Measurements from ENCODE around the gene ARHGEF16.

The ARHGEF16 gene

DNA sequence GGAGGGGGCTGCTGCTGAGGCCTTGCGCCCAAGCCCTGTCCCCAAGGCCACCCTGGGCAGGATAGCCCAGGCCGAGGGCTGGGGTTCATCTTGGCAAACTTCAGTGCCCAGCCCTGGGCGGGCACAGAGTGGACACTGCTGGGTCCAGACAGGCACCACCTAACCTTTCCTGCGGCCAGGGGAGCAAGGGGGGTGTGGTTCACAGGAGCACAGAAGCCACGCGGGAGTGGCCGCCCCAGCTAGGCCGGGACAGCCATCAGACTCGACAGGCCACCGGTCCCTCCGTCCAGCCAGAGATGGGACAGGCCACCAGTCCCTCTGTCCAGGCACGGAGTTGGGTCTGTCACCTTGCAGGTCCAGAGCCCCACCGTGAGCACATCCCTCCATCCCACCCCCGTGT, 28.9 kb downstream of the ARHGEF16 start:
- no peak overlapping the region for H3K4me3 ChIP-seq (replicated peaks; ENCODE audit: low read depth, low read length)

DNA sequence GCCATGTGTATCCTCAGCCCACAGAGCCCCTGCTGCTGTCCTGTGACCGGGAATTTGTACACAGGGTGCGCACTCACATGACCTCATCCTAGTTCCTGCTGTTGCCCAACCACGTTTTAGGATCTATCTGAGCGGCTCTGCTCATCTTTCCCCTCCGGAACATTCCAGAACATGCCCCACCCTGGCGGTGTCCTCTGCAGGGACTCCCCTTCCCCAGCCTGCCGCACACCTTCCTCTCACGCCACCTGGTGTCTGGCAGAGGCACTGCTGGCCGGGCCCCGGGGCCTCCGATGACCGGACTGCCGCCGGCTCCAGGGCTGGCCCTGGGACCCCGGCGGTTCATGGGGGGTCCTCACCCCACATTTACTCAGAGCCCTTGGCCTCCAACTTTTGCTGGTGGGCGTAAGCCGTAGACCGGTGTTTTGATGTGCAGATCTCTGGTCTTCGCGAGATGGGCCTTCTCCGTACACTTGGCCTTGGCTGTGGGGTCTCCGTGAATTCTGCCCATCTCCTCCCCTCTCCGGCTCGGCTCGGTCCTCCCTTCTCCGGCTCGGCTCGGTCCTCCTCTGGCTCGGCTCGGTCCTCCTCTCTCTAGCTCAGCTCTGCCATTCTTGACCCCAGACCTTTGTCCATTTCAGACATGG, 29.5 kb downstream of the ARHGEF16 start:
- DNase-seq (ENCODE audit: low read depth) = peak; percentile 18
- TF ChIP-seq, protein P1, sequence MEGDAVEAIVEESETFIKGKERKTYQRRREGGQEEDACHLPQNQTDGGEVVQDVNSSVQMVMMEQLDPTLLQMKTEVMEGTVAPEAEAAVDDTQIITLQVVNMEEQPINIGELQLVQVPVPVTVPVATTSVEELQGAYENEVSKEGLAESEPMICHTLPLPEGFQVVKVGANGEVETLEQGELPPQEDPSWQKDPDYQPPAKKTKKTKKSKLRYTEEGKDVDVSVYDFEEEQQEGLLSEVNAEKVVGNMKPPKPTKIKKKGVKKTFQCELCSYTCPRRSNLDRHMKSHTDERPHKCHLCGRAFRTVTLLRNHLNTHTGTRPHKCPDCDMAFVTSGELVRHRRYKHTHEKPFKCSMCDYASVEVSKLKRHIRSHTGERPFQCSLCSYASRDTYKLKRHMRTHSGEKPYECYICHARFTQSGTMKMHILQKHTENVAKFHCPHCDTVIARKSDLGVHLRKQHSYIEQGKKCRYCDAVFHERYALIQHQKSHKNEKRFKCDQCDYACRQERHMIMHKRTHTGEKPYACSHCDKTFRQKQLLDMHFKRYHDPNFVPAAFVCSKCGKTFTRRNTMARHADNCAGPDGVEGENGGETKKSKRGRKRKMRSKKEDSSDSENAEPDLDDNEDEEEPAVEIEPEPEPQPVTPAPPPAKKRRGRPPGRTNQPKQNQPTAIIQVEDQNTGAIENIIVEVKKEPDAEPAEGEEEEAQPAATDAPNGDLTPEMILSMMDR (IDR thresholded peaks at IDR 0.05; ENCODE audit: low read length, missing control alignments) = peak; percentile 87
- no peak overlapping the region for H3K4me3 ChIP-seq (replicated peaks; ENCODE audit: low read depth, low read length)

More for the DNA sequence above, 28.9 kb downstream of the ARHGEF16 start:
- TF ChIP-seq, protein P1 (IDR thresholded peaks at IDR 0.05; ENCODE audit: low read length, missing control alignments) = no peak
- no peak for DNase-seq (ENCODE audit: low read depth)

DNA sequence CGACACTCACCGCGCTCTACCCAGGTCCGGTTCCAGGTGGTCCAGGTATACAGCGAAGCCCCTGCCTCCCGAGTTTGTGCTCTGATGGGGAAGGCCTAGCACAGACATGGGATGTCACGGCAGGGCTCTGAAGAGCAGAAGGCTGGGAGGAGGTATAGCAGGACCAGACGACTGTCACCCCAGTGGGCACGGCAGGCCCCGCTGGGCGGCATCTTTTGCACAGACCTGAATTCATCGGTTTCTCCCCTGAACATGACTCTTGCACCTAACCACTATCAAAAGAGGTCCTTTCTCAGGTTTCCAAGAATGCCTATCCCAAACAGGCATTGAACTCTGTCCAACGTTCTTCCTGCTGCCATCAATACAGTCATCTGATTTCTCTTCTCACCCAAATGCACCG, 30.6 kb downstream of the ARHGEF16 start:
- DNase-seq (ENCODE audit: low read depth) = no peak
- H3K4me3 ChIP-seq (replicated peaks; ENCODE audit: low read depth, low read length) = no peak overlapping the region
- TF ChIP-seq, protein P1 (IDR thresholded peaks at IDR 0.05; ENCODE audit: low read length, missing control alignments) = no peak

DNA sequence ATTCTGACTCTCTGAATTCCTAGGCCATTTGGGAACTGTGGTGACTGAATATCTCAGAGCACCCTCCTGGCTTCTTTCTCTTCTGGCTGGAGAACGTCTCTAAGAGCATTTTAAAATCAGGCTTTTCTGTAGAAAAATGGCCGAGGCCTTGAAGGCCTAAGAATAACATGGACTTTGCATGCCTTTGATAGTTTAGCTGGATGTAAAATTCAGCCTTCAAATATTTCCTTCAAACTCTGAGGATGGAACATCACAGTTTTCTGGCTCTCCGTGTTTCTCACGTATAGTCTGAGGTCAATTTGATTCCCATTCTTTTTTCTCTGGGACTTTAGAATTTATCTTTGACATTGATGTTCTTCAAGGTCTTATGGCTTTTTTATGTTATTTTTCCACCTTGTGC, 34.0 kb downstream of the ARHGEF16 start:
- TF ChIP-seq, protein P1 (IDR thresholded peaks at IDR 0.05; ENCODE audit: low read length, missing control alignments) = no peak
- no peak for DNase-seq (ENCODE audit: low read depth)
- no peak overlapping the region for H3K4me3 ChIP-seq (replicated peaks; ENCODE audit: low read depth, low read length)

DNA sequence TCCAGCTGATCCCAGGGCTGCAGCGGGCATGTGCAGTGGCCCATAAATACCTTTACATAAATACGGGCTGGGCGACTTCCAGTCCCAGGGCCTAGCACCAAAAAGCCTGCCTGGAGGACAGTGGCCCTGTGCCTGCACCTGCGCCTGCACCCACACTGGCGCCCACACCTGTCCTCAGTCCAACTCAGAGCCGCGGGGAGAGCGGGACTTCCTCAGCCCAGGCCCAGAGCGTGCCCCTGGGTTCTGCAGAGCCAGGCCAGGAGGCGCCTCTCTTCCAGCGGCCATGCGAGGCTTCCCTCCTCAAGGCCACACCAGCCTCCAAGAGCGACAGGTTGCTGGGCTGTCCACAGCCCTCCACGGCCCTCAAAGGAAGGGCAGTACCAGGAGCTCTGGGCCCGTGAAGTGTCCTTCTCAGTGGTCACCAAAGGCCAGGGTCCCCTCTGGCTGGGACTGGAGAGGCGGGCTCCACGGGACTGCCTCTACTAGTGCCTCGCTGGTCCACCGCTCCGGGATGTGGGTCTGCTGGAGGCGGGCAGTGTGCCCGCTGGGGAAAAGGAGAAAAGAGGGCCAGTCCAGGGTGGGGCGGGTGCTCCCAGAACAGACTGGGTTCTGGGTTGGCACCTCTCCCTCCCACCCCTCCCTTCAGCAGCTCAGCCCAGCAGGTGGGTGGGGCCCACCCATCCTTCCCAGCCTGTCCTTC, 35.7 kb downstream of the ARHGEF16 start:
- DNase-seq (ENCODE audit: low read depth) = no peak
- no peak overlapping the region for H3K4me3 ChIP-seq (replicated peaks; ENCODE audit: low read depth, low read length)
- TF ChIP-seq, protein P1 (IDR thresholded peaks at IDR 0.05; ENCODE audit: low read length, missing control alignments) = no peak

DNA sequence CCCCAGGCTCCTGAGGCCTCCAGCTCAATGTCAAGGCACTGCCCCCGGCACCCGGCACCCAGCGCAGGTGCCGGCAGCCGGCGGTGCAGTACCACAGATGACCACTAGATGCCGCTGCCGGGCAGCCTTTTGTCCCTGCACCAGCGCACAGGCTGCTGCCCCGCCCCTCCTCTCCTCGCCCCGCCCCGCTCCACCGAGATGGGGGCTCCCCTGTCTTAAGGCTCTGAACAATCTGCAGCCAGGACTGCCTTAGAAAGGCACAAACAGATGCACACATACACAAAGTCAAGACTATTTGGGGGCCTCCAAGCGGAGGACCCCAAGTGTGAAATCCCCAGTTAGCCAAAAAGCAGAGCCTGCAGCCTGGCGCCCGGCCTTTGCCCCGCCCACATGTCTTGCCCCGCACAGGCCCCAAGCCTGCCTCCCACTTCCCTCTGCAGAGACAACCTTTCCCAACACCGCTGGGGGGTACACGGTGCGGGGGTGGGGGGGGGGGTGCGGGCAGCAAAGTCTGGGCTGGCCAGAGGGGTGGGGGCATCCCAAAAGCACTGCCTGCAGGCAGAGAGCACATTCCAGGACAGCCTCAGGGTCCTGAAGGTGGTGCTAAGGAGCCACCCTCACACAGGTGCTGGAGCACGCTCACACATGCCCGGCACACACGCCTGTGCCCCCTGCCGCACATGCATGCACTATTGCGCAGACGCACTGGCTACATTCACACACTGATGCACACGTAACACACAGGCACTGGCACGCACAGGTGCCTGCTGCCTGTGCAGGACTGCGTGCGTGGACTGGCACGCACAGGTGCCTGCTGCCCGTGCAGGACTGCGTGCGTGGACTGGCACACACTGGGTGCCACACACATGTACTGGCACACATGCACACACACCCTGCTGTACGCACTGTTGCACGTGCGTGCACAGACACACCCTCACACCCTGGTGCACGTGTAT, 37.1 kb downstream of the ARHGEF16 start:
- DNase-seq (ENCODE audit: low read depth) = peak; percentile 33
- TF ChIP-seq, protein P1 (IDR thresholded peaks at IDR 0.05; ENCODE audit: low read length, missing control alignments) = peak; percentile 78
- H3K4me3 ChIP-seq (replicated peaks; ENCODE audit: low read depth, low read length) = no peak overlapping the region

All from fibroblast of pulmonary artery (primary cell).